ENCODE results near the gene DCX.

- TF ChIP-seq CTCF (IDR thresholded peaks at IDR 0.05): no peak
- no peak for TF ChIP-seq POLR2A (IDR thresholded peaks at IDR 0.05)
- TF ChIP-seq POLR2AphosphoS5 (IDR thresholded peaks at IDR 0.05; ENCODE audit: insufficient read depth in 1 of 2, low read depth in 1 of 2): no peak
Measured at GRCh38 chrX:111375747-111376146, 36.2 kb downstream of the DCX start.
